ENCODE data around the gene KCNJ4.
A peak's percentile ranks its signal among the peaks of the same experiment; 100 is the strongest.

The KCNJ4 gene

GRCh38 chr22:38461057-38461413 is 6.0 kb upstream of the KCNJ4 start:
- Histone ChIP-seq H3K27me3 (peaks cover 0 to 55% of the 10 kb centered on the region in 2 donors), H3K9me3 (no peaks in the 10 kb centered on the region), H3K4me3 (peak overlapping the region; percentile 8 to 22), H3K27ac (no peak overlapping the region), H3K36me3 (no peaks in the 10 kb centered on the region), H3K4me1 (peaks cover 0 to 19% (median 11%) of the 10 kb centered on the region in 4 donors)
- TF ChIP-seq CTCF (IDR thresholded peaks at IDR 0.05) = no peak
- intact Hi-C loops (cut with DNase I; ENCODE audit: low total_unique reads) = no loop called here
- no peak for DNase-seq

- Histone ChIP-seq H3K4me3 (no peak overlapping the region), H3K4me1 (peaks cover 0 to 25% (median 17%) of the 10 kb centered on the region in 4 donors), H3K27ac (no peak overlapping the region), H3K27me3 (peaks cover 6 to 55% of the 10 kb centered on the region in 2 donors), H3K9me3 (no peaks in the 10 kb centered on the region), H3K36me3 (no peaks in the 10 kb centered on the region)
- no peak for DNase-seq
- TF ChIP-seq CTCF (IDR thresholded peaks at IDR 0.05) = no peak
- intact Hi-C loops (cut with DNase I; ENCODE audit: low total_unique reads) = no loop called here
These were observed 5.4 kb upstream of the KCNJ4 start for GRCh38 chr22:38460426-38460840.

- Histone ChIP-seq H3K27me3 (peaks cover 7 to 77% of the 10 kb centered on the region in 2 donors), H3K27ac (no peak overlapping the region), H3K36me3 (no peaks in the 10 kb centered on the region), H3K4me3 (no peak overlapping the region), H3K4me1 (peaks cover 0 to 38% (median 33%) of the 10 kb centered on the region in 4 donors), H3K9me3 (no peaks in the 10 kb centered on the region)
- intact Hi-C loops (cut with DNase I; ENCODE audit: low total_unique reads) = no loop called here
- DNase-seq = no peak
- TF ChIP-seq CTCF (IDR thresholded peaks at IDR 0.05) = no peak
These were observed 2.1 kb upstream of the KCNJ4 start for GRCh38 chr22:38456841-38457699.

GRCh38 chr22:38456272-38456835 is 1.4 kb upstream of the KCNJ4 start:
- Histone ChIP-seq H3K4me3 (peak overlapping the region in 1 of 2 donors; percentile 46), H3K4me1 (peaks cover 0 to 32% (median 26%) of the 10 kb centered on the region in 4 donors), H3K27me3 (peaks cover 7 to 80% of the 10 kb centered on the region in 2 donors), H3K36me3 (no peaks in the 10 kb centered on the region), H3K27ac (no peak overlapping the region), H3K9me3 (no peaks in the 10 kb centered on the region)
- DNase-seq = no peak
- intact Hi-C loops (cut with DNase I; ENCODE audit: low total_unique reads) = no loop called here
- no peak for TF ChIP-seq CTCF (IDR thresholded peaks at IDR 0.05)

GRCh38 chr22:38455530-38456271 is 702 bp upstream of the KCNJ4 start:
- Histone ChIP-seq H3K27ac (no peak overlapping the region), H3K9me3 (no peaks in the 10 kb centered on the region), H3K27me3 (peaks cover 7 to 87% of the 10 kb centered on the region in 2 donors), H3K4me3 (peak overlapping the region; percentile 20 to 46), H3K4me1 (peaks cover 0 to 28% (median 23%) of the 10 kb centered on the region in 4 donors), H3K36me3 (no peaks in the 10 kb centered on the region)
- DNase-seq = no peak
- intact Hi-C loops (cut with DNase I; ENCODE audit: low total_unique reads) = no loop called here
- TF ChIP-seq CTCF (IDR thresholded peaks at IDR 0.05) = no peak
